Activated T-cell treated with anti-CD3 and anti-CD28 coated beads, Interleukin-2, amount 50 U/mL, for 72 hours (primary cell): Measurements from ENCODE around the gene AGBL4. TPM values are rescaled to one million over a fixed set of nuclear protein-coding genes. Genes with fewer than 3 reads are reported as not detected.

ENCODE experiments used
- ATAC-seq, 2 donors: fragments of 150-1000 bp; cut with Tn5 transposase; replicated peaks in 1 of 2; 2 replicates each; pipeline ENCODE4 v1.10.0; 2021; ENCODE audit warnings: moderate library complexity in 2 of 2, mild to moderate bottlenecking in 1 of 2
- DNase-seq, 2 donors: peaks; one replicate each; pipeline ENCODE4 v3.0.0; 2021 to 2022; ENCODE audit warnings: mixed read lengths in 1 of 2
- H3K27ac Mint-ChIP-seq: one replicate; pipeline ENCODE4 v1.8.0; 2022; ENCODE audit warnings: mild to moderate bottlenecking, moderate library complexity, mixed read lengths
- H3K27me3 Mint-ChIP-seq: one replicate; pipeline ENCODE4 v1.8.0; 2022; ENCODE audit warnings: low read depth, mixed read lengths
- H3K36me3 Mint-ChIP-seq, 2 donors: one replicate each; pipeline ENCODE4 v1.8.0; 2022; ENCODE audit warnings: mixed read lengths in 2 of 2, mild to moderate bottlenecking in 1 of 2; ENCODE audit not compliant: insufficient read depth in 2 of 2
- H3K4me1 Mint-ChIP-seq: one replicate; pipeline ENCODE4 v1.8.0; 2022; ENCODE audit warnings: low read depth, mixed read lengths
- H3K4me3 Mint-ChIP-seq, 2 donors: one replicate each; pipeline ENCODE4 v1.8.0; 2022; ENCODE audit warnings: mild to moderate bottlenecking in 2 of 2, mixed read lengths in 2 of 2, moderate library complexity in 2 of 2
- H3K9me3 Mint-ChIP-seq, 2 donors: one replicate each; pipeline ENCODE4 v1.8.0; 2022; ENCODE audit warnings: mixed read lengths in 2 of 2
- total RNA-seq, 2 donors: library from RNA; stranded (reverse); gene quantifications; one replicate each; pipeline ENCODE4 v1.2.3, GENCODE V29; 2022

Gene AGBL4
- total RNA-seq, 2 donors from 2014 or later, result not detected

- no peaks in the 10 kb centered on the region for H3K4me1 Mint-ChIP-seq
- ATAC-seq (peak; percentile 43 to 49), DNase-seq (no peak)
- no peaks in the 10 kb centered on the region for H3K27me3 Mint-ChIP-seq
- H3K27ac Mint-ChIP-seq, result no peak overlapping the region
- H3K36me3 Mint-ChIP-seq, result peaks cover 0 to 4% of the 10 kb centered on the region in 2 donors
- no peak overlapping the region for H3K4me3 Mint-ChIP-seq
- no peaks in the 10 kb centered on the region for H3K9me3 Mint-ChIP-seq
Measured at GRCh38 chr1:48743480-48743879, 1280.3 kb downstream of the AGBL4 start.

GRCh38 chr1:48741380-48741779, 1282.4 kb downstream of the AGBL4 start:
- no peaks in the 10 kb centered on the region for H3K4me1 Mint-ChIP-seq
- H3K9me3 Mint-ChIP-seq, result no peaks in the 10 kb centered on the region
- no peaks in the 10 kb centered on the region for H3K27me3 Mint-ChIP-seq
- no peak overlapping the region for H3K27ac Mint-ChIP-seq
- DNase-seq (no peak), ATAC-seq (no peak)
- peaks cover 0 to 4% of the 10 kb centered on the region in 2 donors for H3K36me3 Mint-ChIP-seq
- no peak overlapping the region for H3K4me3 Mint-ChIP-seq

DNA sequence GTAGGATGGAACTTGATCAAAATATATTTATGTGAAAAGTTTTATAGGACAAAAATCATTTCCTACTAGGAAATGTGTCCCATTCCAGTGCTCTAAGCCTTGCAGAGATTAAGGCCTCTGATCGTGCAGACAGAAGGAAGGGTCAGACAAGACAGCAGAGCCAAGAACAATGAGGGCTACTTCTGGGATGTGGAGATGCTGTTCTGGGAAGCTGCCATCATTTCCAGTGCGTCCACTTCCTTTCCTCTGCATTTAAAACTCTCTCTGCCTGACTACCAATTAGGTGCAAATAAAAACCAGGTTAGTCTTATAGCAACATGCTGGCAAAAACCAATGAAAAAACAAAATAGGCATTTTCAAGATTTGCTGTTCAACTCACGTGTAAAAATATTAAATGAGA, 1283.1 kb downstream of the AGBL4 start:
- no peak overlapping the region for H3K4me3 Mint-ChIP-seq
- H3K4me1 Mint-ChIP-seq, result no peaks in the 10 kb centered on the region
- ATAC-seq (no peak), DNase-seq (no peak)
- no peak overlapping the region for H3K27ac Mint-ChIP-seq
- H3K36me3 Mint-ChIP-seq, result peaks cover 0 to 4% of the 10 kb centered on the region in 2 donors
- H3K27me3 Mint-ChIP-seq, result no peaks in the 10 kb centered on the region
- H3K9me3 Mint-ChIP-seq, result no peaks in the 10 kb centered on the region

DNA sequence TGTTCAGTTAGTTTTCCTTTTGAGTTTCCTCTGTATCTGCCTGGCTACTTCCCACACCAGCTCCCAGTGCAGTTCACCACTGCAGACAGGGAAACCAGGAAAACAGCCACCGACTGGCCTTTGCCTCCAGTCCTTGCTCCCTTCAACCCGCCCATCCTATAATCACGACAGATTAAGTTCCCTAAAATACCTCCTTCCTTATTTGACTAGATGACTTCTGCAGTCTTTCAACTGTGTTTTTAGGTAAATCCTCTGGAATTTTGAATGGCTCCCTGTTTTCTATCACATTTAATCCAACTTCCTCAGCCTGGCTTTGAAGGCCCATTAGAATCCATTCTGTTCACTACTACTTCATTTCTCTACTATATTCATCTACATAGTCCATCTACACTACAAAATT, 1284.7 kb downstream of the AGBL4 start:
- Mint-ChIP-seq H3K4me3 (no peak overlapping the region), H3K27ac (no peak overlapping the region), H3K27me3 (no peaks in the 10 kb centered on the region), H3K4me1 (no peaks in the 10 kb centered on the region), H3K9me3 (no peaks in the 10 kb centered on the region), H3K36me3 (peaks cover 0 to 4% of the 10 kb centered on the region in 2 donors)
- DNase-seq (no peak), ATAC-seq (no peak)

DNA sequence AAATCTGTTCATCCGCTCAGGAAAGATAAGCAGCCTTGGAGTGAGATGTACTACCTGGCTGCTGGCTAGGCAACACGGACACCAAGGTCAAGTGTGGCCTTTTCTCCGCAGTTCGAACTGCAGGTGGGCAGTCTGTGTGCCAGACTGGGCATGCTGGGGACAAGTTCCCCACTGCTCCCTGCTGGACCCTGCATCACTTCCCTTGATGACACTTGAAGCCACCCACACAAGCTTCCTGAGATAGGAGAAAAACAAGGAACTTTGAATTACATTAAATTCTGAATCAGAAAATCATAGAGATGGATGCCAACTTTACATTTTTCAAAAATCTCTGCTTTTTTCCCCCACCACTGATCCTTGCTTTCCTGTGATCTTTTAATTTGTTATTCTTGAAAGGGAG, 1285.4 kb downstream of the AGBL4 start:
- DNase-seq, result no peak
- Mint-ChIP-seq H3K27ac (no peak overlapping the region), H3K4me3 (no peak overlapping the region), H3K4me1 (no peaks in the 10 kb centered on the region), H3K27me3 (no peaks in the 10 kb centered on the region), H3K36me3 (peaks cover 0 to 4% of the 10 kb centered on the region in 2 donors), H3K9me3 (no peaks in the 10 kb centered on the region)
- ATAC-seq, result no peak

GRCh38 chr1:48735796-48736195, 1288.0 kb downstream of the AGBL4 start:
- Mint-ChIP-seq H3K4me1 (no peaks in the 10 kb centered on the region), H3K36me3 (peaks cover 0 to 2% of the 10 kb centered on the region in 2 donors), H3K27ac (no peak overlapping the region), H3K9me3 (no peaks in the 10 kb centered on the region), H3K4me3 (no peak overlapping the region), H3K27me3 (no peaks in the 10 kb centered on the region)
- no peak for DNase-seq
- ATAC-seq, result no peak

DNA sequence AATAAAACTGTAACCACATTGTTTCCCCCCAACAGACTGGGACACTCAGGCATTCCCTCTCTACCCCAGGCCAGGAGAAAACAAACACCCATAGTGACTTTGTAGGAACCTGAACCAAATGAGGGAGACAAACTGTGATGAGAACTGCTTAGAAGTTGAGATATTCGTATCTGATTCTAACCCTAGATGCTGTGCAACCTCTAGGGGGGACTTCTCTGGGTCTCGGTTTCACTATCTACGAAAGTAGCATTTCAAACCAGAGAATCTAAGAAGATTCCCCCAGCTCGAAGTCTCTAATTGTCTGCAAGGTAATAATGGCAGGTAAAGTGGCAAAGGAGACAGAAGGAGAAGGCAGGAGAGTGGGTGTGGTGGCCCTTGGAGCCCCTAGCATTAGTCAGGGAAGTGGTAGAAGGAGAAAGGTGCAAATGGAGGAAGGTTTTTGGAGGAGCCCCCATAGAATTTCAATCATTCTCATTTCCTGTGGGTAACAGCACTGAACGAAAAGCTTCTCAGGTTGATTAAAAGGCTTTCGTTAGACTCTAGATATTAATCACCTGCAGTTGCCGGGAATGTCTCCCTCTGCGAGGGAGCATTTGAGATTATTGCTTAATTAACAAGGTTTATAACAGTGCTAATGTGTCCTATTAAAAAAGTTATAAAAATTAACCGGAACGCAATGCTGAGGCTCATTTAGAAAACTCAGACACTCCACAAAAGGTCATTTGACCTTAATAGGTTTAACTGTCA, 1293.4 kb downstream of the AGBL4 start:
- DNase-seq (no peak), ATAC-seq (peak in 1 of 2 donors; percentile 30)
- peaks cover 0 to 2% of the 10 kb centered on the region in 2 donors for H3K36me3 Mint-ChIP-seq
- no peaks in the 10 kb centered on the region for H3K27me3 Mint-ChIP-seq
- H3K9me3 Mint-ChIP-seq, result no peaks in the 10 kb centered on the region
- H3K27ac Mint-ChIP-seq, result no peak overlapping the region
- H3K4me3 Mint-ChIP-seq, result peak overlapping the region in 1 of 2 donors; percentile 7
- H3K4me1 Mint-ChIP-seq, result peaks cover 6% of the 10 kb centered on the region

- DNase-seq (no peak), ATAC-seq (no peak)
- Mint-ChIP-seq H3K27ac (no peak overlapping the region), H3K9me3 (no peaks in the 10 kb centered on the region), H3K27me3 (no peaks in the 10 kb centered on the region), H3K4me1 (peaks cover 6% of the 10 kb centered on the region), H3K4me3 (no peak overlapping the region), H3K36me3 (peaks cover 0 to 2% of the 10 kb centered on the region in 2 donors)
Measured at GRCh38 chr1:48728584-48728983, 1295.2 kb downstream of the AGBL4 start.

DNA sequence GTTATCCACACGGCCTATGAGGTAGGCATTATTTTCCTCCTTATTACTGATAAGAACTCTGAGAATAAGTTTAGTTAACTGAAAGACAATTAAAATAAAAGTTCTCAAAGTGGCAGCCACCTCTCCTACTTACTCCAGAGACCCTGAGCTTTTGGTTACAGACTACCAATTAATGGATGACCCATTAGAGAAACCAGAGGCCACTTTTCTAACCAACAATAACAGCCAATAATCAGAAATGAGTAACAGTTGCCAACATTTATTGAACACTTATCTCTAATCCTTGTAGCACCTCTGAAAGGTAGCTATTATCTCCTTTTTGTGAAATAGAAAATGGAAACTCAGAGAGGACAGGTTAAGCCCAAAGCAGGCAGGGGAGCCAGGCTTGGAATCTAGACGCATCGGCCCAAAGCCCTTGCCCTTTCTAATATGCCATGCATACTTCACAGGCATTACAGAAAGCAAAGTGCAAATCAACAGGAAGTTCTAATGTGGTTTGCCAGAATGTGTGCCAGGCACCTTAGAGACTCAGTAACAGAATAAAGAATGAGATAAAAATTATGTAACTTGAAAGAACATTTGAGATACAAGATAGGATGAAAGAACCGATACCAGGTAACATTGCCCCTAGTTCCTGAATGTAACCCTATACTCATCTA, 1297.1 kb downstream of the AGBL4 start:
- H3K9me3 Mint-ChIP-seq, result no peaks in the 10 kb centered on the region
- ATAC-seq (no peak), DNase-seq (no peak)
- H3K4me3 Mint-ChIP-seq, result no peak overlapping the region
- H3K4me1 Mint-ChIP-seq, result peaks cover 6% of the 10 kb centered on the region
- peaks cover 0 to 2% of the 10 kb centered on the region in 2 donors for H3K36me3 Mint-ChIP-seq
- H3K27ac Mint-ChIP-seq, result no peak overlapping the region
- peaks cover 9% of the 10 kb centered on the region for H3K27me3 Mint-ChIP-seq

- no peak overlapping the region for H3K4me3 Mint-ChIP-seq
- ATAC-seq (no peak), DNase-seq (no peak)
- peaks cover 0 to 2% of the 10 kb centered on the region in 2 donors for H3K36me3 Mint-ChIP-seq
- peaks cover 6% of the 10 kb centered on the region for H3K4me1 Mint-ChIP-seq
- H3K27ac Mint-ChIP-seq, result no peak overlapping the region
- H3K27me3 Mint-ChIP-seq, result peaks cover 9% of the 10 kb centered on the region
- H3K9me3 Mint-ChIP-seq, result no peaks in the 10 kb centered on the region
Measured at GRCh38 chr1:48726139-48726538, 1297.6 kb downstream of the AGBL4 start.

DNA sequence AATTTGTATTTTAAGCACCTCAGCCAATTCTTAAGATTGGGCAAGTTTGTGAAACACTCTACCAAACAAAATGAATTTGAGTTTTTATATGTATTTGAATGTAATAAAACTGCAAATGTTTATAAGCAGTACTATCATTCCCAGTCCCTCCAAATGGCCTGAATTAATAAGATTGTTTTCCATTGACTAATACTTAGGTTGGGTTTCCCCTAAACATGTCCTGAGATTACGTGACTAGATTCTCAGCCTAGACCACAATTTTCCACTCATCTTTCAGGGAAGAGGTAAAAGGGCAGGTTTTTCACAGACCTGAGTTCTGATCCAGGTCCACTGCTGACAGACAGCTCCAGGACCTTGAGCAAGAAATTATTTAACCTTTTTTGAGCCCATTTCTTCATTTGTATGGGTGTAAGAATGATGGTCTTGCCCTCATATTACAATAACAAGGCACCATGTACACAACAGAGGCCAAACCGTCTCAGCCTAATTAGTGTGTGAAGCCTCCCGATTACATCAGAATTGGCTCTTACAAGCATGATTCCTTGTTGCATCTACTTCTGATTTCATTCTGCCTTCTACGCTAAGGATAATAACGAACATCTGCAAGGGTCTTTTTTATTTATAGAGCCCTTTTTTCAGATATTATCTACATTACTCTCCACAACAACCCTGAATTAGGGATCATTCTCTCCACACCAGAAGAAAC, 1298.3 kb downstream of the AGBL4 start:
- Mint-ChIP-seq H3K36me3 (peaks cover 0 to 2% of the 10 kb centered on the region in 2 donors), H3K27ac (no peak overlapping the region), H3K4me3 (no peak overlapping the region), H3K9me3 (no peaks in the 10 kb centered on the region), H3K27me3 (peaks cover 9% of the 10 kb centered on the region), H3K4me1 (peaks cover 6% of the 10 kb centered on the region)
- no peak for DNase-seq
- no peak for ATAC-seq

GRCh38 chr1:48720929-48721328, 1302.8 kb downstream of the AGBL4 start:
- Mint-ChIP-seq H3K4me3 (no peak overlapping the region), H3K27ac (peak overlapping the region; percentile 1), H3K27me3 (peaks cover 9% of the 10 kb centered on the region), H3K36me3 (no peaks in the 10 kb centered on the region), H3K9me3 (no peaks in the 10 kb centered on the region), H3K4me1 (no peaks in the 10 kb centered on the region)
- ATAC-seq (no peak), DNase-seq (no peak)

GRCh38 chr1:48718705-48719104, 1305.0 kb downstream of the AGBL4 start:
- H3K9me3 Mint-ChIP-seq, result no peaks in the 10 kb centered on the region
- no peak for DNase-seq
- no peaks in the 10 kb centered on the region for H3K36me3 Mint-ChIP-seq
- no peak overlapping the region for H3K27ac Mint-ChIP-seq
- H3K4me3 Mint-ChIP-seq, result no peak overlapping the region
- no peak for ATAC-seq
- peaks cover 9% of the 10 kb centered on the region for H3K27me3 Mint-ChIP-seq
- peaks cover 5% of the 10 kb centered on the region for H3K4me1 Mint-ChIP-seq
